BE2C (cell line): Measurements from ENCODE around the gene LTA4H.

ENCODE experiments used
- DNase-seq: peaks from one replicate; pipeline ENCODE4 v3.0.0-alpha.2; 2020
- H3K27me3 ChIP-seq: fragments of 250-450 bp; sonication (Bioruptor Pico); 2 replicates; pipeline ENCODE4 v1.5.1; 2020; ENCODE audit warnings: mild to moderate bottlenecking
- H3K36me3 ChIP-seq: fragments of 250-450 bp; sonication (Bioruptor Pico); 2 replicates; pipeline ENCODE4 v1.5.1; 2020; ENCODE audit warnings: mild to moderate bottlenecking
- H3K4me1 ChIP-seq: fragments of 250-450 bp; sonication (Bioruptor Pico); 2 replicates; pipeline ENCODE4 v1.5.1; 2020
- H3K4me3 ChIP-seq: 2 replicates; pipeline ENCODE4 v1.5.1; 2011; ENCODE audit warnings: low read depth, low read length
- H3K9me3 ChIP-seq: fragments of 250-450 bp; sonication (Bioruptor Pico); 2 replicates; pipeline ENCODE4 v1.5.1; 2020
- CTCF ChIP-seq: IDR thresholded peaks from 2 replicates; pipeline ENCODE4 v1.5.1; 2012; ENCODE audit warnings: mild to moderate bottlenecking, low read depth, low read length

Gene LTA4H

DNA sequence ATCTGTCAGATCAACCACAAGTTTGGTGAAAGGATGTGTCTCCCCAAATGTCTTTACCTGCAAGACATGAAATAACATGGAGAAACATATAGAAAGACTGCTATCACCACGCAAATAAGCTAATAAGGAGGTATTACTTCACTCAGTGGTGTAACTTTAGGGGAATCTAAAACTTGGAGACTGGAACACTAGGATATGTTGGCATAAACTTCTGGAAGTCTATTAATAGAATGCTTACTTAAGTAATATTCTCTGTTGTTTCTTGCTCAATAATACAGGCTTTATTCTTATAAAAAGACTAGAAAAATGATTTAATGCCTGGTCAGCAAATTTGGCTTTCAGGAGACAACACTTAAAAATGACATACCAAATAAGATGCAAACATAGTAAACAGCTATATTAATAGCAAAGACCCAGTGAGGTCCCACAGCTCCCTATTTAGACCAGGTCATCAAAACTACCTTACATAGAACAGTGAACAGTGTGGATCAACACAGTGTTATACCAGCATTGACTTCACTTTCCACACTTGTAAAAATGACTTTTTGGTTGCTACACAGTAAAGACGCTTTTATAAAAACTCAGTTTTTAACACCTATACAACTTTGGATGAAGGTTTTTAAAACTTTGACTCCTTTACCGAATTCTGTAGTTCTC lies 20.3 kb downstream of the LTA4H start:
- Histone ChIP-seq H3K36me3 (peaks cover 8% of the 10 kb centered on the region), H3K4me1 (no peaks in the 10 kb centered on the region), H3K27me3 (no peaks in the 10 kb centered on the region), H3K4me3 (no peak overlapping the region), H3K9me3 (no peaks in the 10 kb centered on the region)
- no peak for DNase-seq
- no peak for TF ChIP-seq CTCF

DNA sequence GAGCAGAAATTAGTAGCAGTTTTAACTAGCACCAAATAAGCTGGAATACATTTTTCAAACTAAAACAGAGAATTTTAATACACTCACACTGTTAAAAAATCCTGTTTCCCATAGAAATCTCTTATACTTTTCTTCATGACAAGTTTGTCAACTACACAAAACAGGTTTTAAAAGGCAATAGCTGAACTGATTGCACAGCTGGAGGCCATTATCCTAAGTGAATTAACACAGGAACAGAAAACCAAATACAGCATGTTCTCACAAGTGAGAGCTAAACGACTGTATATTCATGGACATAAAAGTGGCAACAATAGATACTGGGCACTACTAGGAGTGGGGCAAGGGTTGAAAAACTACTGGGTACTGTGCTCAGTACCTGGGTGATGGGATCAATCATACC lies 27.7 kb downstream of the LTA4H start:
- H3K4me1 ChIP-seq, result peaks cover 4% of the 10 kb centered on the region; the same call in 1 of the 2 replicates
- no peaks in the 10 kb centered on the region for H3K9me3 ChIP-seq
- H3K36me3 ChIP-seq, result peaks cover 8% of the 10 kb centered on the region
- no peak for TF ChIP-seq CTCF
- no peak for DNase-seq
- H3K27me3 ChIP-seq, result no peaks in the 10 kb centered on the region
- no peak overlapping the region for H3K4me3 ChIP-seq

DNA sequence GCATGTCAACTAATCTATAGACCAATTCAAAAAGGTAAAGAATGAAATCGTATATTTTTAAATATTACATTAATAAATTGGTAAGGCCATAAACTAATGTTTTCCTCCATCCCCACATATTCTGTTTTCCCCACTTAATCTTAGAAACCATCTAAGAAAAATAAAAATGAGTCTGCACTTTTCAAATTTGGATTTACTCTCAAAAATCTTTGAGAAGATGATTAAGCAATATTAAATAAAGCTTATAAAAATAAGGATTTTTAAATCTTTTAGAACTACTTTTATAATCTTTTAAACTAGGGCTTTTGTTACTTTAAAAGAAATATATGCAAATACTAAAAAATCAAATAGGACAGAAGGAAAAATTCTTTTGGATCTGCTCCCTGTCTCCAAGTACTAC lies 28.7 kb downstream of the LTA4H start:
- Histone ChIP-seq H3K27me3 (no peaks in the 10 kb centered on the region), H3K36me3 (no peaks in the 10 kb centered on the region; the same call in none of the 2 replicates), H3K9me3 (no peaks in the 10 kb centered on the region), H3K4me1 (peaks cover 4% of the 10 kb centered on the region; the same call in 1 of the 2 replicates), H3K4me3 (no peak overlapping the region)
- no peak for TF ChIP-seq CTCF
- DNase-seq, result no peak

DNA sequence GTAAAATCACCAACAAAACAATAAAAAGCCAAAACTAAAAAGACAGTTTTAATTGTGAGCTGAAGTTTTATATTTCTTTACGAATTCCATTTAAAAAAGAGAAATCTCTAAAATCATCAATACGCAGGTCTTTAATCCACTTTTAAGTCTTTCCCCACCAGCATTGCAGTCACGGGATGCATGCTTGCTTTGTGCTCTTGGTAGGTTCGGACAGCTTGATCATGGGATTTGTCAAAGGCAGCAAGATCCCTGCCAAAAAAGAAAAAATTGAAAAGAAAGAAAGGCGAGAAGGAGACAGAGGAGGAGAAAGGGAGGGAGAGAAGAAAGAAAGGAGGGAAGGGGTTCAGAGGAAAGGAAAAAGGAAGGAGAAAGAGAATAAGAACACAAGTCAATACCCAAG lies 34.5 kb downstream of the LTA4H start:
- H3K27me3 ChIP-seq, result no peaks in the 10 kb centered on the region
- H3K9me3 ChIP-seq, result no peaks in the 10 kb centered on the region
- TF ChIP-seq CTCF, result no peak
- no peak for DNase-seq
- H3K4me1 ChIP-seq, result no peaks in the 10 kb centered on the region
- H3K4me3 ChIP-seq, result no peak overlapping the region
- no peaks in the 10 kb centered on the region; the same call in none of the 2 replicates for H3K36me3 ChIP-seq

- DNase-seq, result no peak
- Histone ChIP-seq H3K27me3 (no peaks in the 10 kb centered on the region), H3K4me3 (no peak overlapping the region), H3K4me1 (no peaks in the 10 kb centered on the region), H3K9me3 (no peaks in the 10 kb centered on the region), H3K36me3 (no peaks in the 10 kb centered on the region; the same call in none of the 2 replicates)
- no peak for TF ChIP-seq CTCF
Observed at GRCh38 chr12:95999484-95999883, 35.9 kb downstream of the LTA4H start.

DNA sequence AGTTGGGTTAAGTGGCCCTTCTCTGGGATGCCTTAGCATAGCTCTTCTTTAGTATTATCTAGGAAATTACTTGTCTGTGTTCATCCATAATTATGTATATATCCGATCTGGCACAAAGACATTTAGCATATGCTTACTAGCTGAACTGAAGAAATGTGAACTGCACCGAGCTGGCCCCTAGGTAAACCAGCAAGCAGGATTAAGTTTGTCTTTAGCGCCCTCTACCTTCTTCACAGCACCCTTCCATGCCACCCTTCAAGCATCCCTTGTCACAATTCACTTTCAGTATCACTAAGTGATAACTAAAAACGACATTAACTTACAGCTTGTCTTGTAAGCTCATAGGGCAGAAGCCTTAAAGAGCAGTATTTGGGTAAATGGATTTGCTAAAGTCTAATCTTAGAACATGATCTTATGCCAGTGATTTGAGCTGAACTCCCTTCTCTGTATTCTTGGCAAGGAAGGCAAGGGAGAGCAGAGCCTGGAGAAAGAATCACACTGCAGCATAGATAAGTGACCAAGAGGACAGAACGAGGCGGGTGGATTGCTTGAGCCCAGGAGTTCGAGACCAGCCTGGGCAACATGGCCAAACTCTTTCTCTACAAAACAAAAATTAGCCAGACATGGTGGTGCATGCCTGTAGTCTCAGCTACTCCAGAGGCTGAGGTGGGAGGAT lies 36.6 kb downstream of the LTA4H start:
- H3K4me3 ChIP-seq, result no peak overlapping the region
- H3K36me3 ChIP-seq, result no peaks in the 10 kb centered on the region; the same call in none of the 2 replicates
- peak; percentile 85 for TF ChIP-seq CTCF
- no peaks in the 10 kb centered on the region for H3K9me3 ChIP-seq
- peak; percentile 52 for DNase-seq
- no peaks in the 10 kb centered on the region for H3K4me1 ChIP-seq
- no peaks in the 10 kb centered on the region; the same call in 1 of the 2 replicates for H3K27me3 ChIP-seq
